Heart right ventricle (tissue), 16 donors: Measurements from ENCODE around the gene SPNS1. TPM values are rescaled to one million over a fixed set of nuclear protein-coding genes. Genes with fewer than 3 reads are reported as not detected.
A peak's percentile ranks its signal among the peaks of the same experiment; 100 is the strongest.

Experiments
- ATAC-seq, 8 donors: fragments of 200-7000 bp; cut with Tn5 transposase; one replicate each; pipeline ENCODE4 v1.9.1; 2020; ENCODE audit warnings: mild to moderate bottlenecking in 8 of 8, moderate library complexity in 8 of 8, moderate number of reproducible peaks in 1 of 8
- DNase-seq, 2 donors: peaks; one replicate each; pipeline ENCODE4 v3.0.0-alpha.2; 2020
- H3K27ac ChIP-seq, 10 donors: fragments of 200-600 bp; sonication (generic) in 2 of 10; one replicate each; pipeline versions ENCODE4 v1.5.0 to v1.8.0; 2020 to 2022; ENCODE audit warnings: mild to moderate bottlenecking in 3 of 10
- H3K27me3 ChIP-seq, 7 donors: fragments of 200-600 bp; one replicate each; pipeline ENCODE4 v1.8.0; 2021 to 2022; ENCODE audit warnings: mild to moderate bottlenecking in 2 of 7
- H3K36me3 ChIP-seq, 9 donors: fragments of 200-600 bp; sonication (generic) in 1 of 9; one replicate each; pipeline versions ENCODE4 v1.5.0 to v1.8.0; 2020 to 2022; ENCODE audit warnings: mild to moderate bottlenecking in 2 of 9
- H3K4me1 ChIP-seq, 9 donors: fragments of 200-600 bp; sonication (generic) in 1 of 9; one replicate each; pipeline versions ENCODE4 v1.5.0 to v1.8.0; 2020 to 2022; ENCODE audit warnings: mild to moderate bottlenecking in 4 of 9
- H3K4me3 ChIP-seq, 10 donors: fragments of 200-600 bp; sonication (generic) in 2 of 10; one replicate each; pipeline versions ENCODE4 v1.5.0 to v1.8.0; 2020 to 2022; ENCODE audit warnings: mild to moderate bottlenecking in 7 of 10, moderate library complexity in 2 of 10
- H3K9me3 ChIP-seq, 11 donors: fragments of 200-600 bp in 10 of 11; sonication (generic) in 2 of 11; one replicate each; pipeline versions ENCODE4 v1.5.0 to v1.8.0; 2013 to 2022; ENCODE audit warnings: mild to moderate bottlenecking in 2 of 11, control low read depth in 1 of 11, moderate library complexity in 1 of 11
- WGBS, 2 donors: extraction: QIAGEN DNeasy Blood & Tissue Kit; methylation state at CpG; one replicate each; pipeline ENCODE4 v1.1.7; 2013; ENCODE audit warnings: inconsistent platforms in 1 of 2; 5-methylcytosine and 5-hydroxymethylcytosine counted together
- intact Hi-C, 10 donors: fragments of 100-400 bp; cut with DNase I; formaldehyde crosslinking; loops; one replicate each; pipeline versions ENCODE4 v1.11.1 to v1.14.2; 2022
- polyA plus RNA-seq, 2 donors: library from polyadenylated mRNA; stranded (reverse); fragments of 200-250 nt; gene quantifications; one replicate each; pipeline ENCODE4 v1.2.3, GENCODE V29; 2013
- total RNA-seq, 10 donors: library from RNA; stranded (reverse); fragmentation: NEBNext Ultra II Directional in 3 of 10; extraction: Animal tissue kit (Norgen Biotek cat#: 25700) in 3 of 10; gene quantifications; one replicate each; pipeline versions ENCODE4 v1.2.1 to v1.2.4, GENCODE V29; 2021 to 2023
- TF ChIP-seq, protein P1 (sequence below), 9 donors: fragments of 200-600 bp; sonication (generic) in 2 of 9; IDR thresholded peaks; one replicate each; pipeline versions ENCODE4 v1.5.0 to v1.8.0; 2021 to 2022; ENCODE audit warnings: antibody characterized with exemption in 9 of 9, mild to moderate bottlenecking in 5 of 9, moderate library complexity in 1 of 9
- donor health status: Arrhythmogenic right ventricular cardiomyopathy.
- donor health status: ischemic (EF 13 %, LVEDD 7.1; RV severe dilation, severe dysfunction).
- donor health status: healthy with polysubstance abuse.
- donor health status: DM: no; HTN: yes; CAD: no.
- donor health status: DM: no; HTN: no; CAD: no.
- donor health status: ischemic (EF 25% LVEDD 6.9; RV normal size, moderate dysfunction).
- donor health status: ischemic (EF 25% LVEDD 5.7; RV mildly dilated, moderate dysfunction).
- donor health status: healthy.
- donor health status: DM: yes; HTN: yes; CAD: no.
- donor health status: Ischemic cardiomyopathy.
- donor health status: ischemic (EF 35%, LVEDD 5.7; RV mildly dilated, moderate dysfunction).
- donor health status: nonischemic (EF 11% LVEDD 7.7; RV severe dilation, severe dysfunction).
- donor health status: DM: yes; HTN: yes; CAD: no.
- donor health status: PGD.
- donor health status: ischemic (EF 29% LVEDD 5.4; RV normal size, mild dysfunction).
- donor health status: nonischemic (EF 23%, LVEDD 6.1; RV moderate dilation, normal function).

Gene SPNS1
- total and polyA plus RNA-seq, 12 donors, result 12.9 to 44.5 (median 18.2) TPM

DNA sequence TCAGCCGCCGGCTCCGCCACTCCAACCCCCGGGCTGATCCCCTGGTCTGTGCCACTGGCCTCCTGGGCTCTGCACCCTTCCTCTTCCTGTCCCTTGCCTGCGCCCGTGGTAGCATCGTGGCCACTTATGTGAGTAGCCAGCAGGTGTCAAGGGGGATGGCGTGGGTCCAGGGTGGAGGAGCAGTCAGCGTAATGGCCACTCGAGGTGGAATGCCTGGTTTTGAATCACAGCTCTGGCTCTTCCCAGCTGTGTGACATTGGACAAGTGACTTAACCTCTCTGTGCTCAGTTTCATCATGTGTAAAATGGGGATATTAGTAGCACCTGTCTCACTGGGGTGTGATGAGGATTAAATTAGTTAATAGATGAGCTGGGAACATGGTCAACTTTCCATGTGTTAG, 7.8 kb downstream of the SPNS1 start:
- WGBS, 2 donors, result 96 to 99% methylated on average over 10 of the region's 10 CpGs
- H3K4me3 ChIP-seq, result no peak overlapping the region
- intact Hi-C loops, result no loop called here
- no peaks in the 10 kb centered on the region for H3K27me3 ChIP-seq
- TF ChIP-seq, protein P1, sequence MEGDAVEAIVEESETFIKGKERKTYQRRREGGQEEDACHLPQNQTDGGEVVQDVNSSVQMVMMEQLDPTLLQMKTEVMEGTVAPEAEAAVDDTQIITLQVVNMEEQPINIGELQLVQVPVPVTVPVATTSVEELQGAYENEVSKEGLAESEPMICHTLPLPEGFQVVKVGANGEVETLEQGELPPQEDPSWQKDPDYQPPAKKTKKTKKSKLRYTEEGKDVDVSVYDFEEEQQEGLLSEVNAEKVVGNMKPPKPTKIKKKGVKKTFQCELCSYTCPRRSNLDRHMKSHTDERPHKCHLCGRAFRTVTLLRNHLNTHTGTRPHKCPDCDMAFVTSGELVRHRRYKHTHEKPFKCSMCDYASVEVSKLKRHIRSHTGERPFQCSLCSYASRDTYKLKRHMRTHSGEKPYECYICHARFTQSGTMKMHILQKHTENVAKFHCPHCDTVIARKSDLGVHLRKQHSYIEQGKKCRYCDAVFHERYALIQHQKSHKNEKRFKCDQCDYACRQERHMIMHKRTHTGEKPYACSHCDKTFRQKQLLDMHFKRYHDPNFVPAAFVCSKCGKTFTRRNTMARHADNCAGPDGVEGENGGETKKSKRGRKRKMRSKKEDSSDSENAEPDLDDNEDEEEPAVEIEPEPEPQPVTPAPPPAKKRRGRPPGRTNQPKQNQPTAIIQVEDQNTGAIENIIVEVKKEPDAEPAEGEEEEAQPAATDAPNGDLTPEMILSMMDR (IDR thresholded peaks at IDR 0.05), result no peak
- DNase-seq, result no peak
- H3K36me3 ChIP-seq, result peaks cover 0 to 99% (median 47%) of the 10 kb centered on the region in 9 donors
- no peak for ATAC-seq
- peaks cover 0 to 13% (median 0%) of the 10 kb centered on the region in 9 donors for H3K4me1 ChIP-seq
- peaks cover 0 to 16% (median 7%) of the 10 kb centered on the region in 11 donors for H3K9me3 ChIP-seq
- H3K27ac ChIP-seq, result no peak overlapping the region

DNA sequence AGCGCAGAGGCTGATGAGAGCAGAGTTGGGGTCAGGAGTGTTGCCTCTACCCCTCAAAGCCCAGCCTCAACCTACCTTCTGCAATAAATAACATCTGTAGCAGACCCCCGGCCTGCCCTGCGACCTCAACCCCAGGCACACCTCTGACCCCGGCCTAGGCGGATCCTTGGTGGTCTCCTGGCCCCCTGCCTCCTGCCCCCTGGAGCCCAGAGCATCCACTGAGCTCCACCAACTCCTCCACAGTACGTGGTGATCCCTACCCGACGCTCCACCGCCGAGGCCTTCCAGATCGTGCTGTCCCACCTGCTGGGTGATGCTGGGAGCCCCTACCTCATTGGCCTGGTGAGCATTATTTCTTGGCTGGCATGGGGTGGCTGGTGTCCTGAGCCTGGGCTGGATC, 8.4 kb downstream of the SPNS1 start:
- H3K4me1 ChIP-seq, result peaks cover 0 to 13% (median 0%) of the 10 kb centered on the region in 9 donors
- DNase-seq, result no peak
- peaks cover 0 to 98% (median 47%) of the 10 kb centered on the region in 9 donors for H3K36me3 ChIP-seq
- peaks cover 0 to 16% (median 8%) of the 10 kb centered on the region in 11 donors for H3K9me3 ChIP-seq
- no peak overlapping the region for H3K4me3 ChIP-seq
- 91 to 93% methylated on average over 11 of the region's 11 CpGs for WGBS, 2 donors
- TF ChIP-seq, protein P1 (IDR thresholded peaks at IDR 0.05), result no peak
- ATAC-seq, result no peak
- no peaks in the 10 kb centered on the region for H3K27me3 ChIP-seq
- intact Hi-C loops, result no loop called here
- H3K27ac ChIP-seq, result no peak overlapping the region

DNA sequence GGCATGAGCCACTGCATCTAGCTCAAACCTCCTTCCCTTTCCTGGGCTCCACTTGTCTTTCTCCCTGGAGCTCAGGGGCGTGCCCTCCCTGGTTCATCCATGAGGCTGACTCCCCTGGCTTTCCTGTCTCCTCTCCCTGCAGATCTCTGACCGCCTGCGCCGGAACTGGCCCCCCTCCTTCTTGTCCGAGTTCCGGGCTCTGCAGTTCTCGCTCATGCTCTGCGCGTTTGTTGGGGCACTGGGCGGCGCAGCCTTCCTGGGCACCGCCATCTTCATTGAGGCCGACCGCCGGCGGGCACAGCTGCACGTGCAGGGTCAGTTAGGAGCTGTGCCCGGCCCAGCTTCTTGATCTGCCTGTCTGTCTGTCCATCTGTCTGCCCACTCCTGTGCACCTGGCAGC, 9.1 kb downstream of the SPNS1 start:
- ATAC-seq, result no peak
- Histone ChIP-seq H3K27ac (peak overlapping the region in 1 of 10 donors; percentile 88), H3K9me3 (peaks cover 0 to 16% (median 8%) of the 10 kb centered on the region in 11 donors), H3K27me3 (no peaks in the 10 kb centered on the region), H3K4me3 (no peak overlapping the region), H3K4me1 (peaks cover 0 to 13% (median 0%) of the 10 kb centered on the region in 9 donors), H3K36me3 (peaks cover 0 to 98% (median 47%) of the 10 kb centered on the region in 9 donors)
- intact Hi-C loops, result no loop called here
- WGBS, 2 donors, result 94 to 96% methylated on average over 18 of the region's 18 CpGs
- no peak for DNase-seq
- TF ChIP-seq, protein P1 (IDR thresholded peaks at IDR 0.05), result no peak

DNA sequence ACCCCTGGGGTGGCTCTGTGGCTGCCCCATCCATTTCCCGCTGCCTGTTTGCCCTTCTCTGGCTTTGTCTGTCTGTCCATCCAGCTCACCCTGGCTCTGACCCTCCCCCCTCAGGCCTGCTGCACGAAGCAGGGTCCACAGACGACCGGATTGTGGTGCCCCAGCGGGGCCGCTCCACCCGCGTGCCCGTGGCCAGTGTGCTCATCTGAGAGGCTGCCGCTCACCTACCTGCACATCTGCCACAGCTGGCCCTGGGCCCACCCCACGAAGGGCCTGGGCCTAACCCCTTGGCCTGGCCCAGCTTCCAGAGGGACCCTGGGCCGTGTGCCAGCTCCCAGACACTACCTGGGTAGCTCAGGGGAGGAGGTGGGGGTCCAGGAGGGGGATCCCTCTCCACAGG, 9.5 kb downstream of the SPNS1 start:
- peaks cover 0 to 13% (median 0%) of the 10 kb centered on the region in 9 donors for H3K4me1 ChIP-seq
- no peaks in the 10 kb centered on the region for H3K27me3 ChIP-seq
- H3K27ac ChIP-seq, result peak overlapping the region in 1 of 10 donors; percentile 88
- peak overlapping the region in 1 of 10 donors; percentile 51 for H3K4me3 ChIP-seq
- no peak for DNase-seq
- peak in 1 of 8 donors; percentile 19 for ATAC-seq
- peaks cover 0 to 16% (median 8%) of the 10 kb centered on the region in 11 donors for H3K9me3 ChIP-seq
- intact Hi-C loops, result no loop called here
- TF ChIP-seq, protein P1 (IDR thresholded peaks at IDR 0.05), result no peak
- H3K36me3 ChIP-seq, result peaks cover 0 to 97% (median 44%) of the 10 kb centered on the region in 9 donors
- 83% methylated on average over 12 of the region's 12 CpGs for WGBS, 2 donors
